HFFc6 (cell line): Measurements from ENCODE around the gene SLC30A9. TPM values are rescaled to one million over a fixed set of nuclear protein-coding genes. Genes with fewer than 3 reads are reported as not detected.

Experiments used
- DNase-seq: peaks from one replicate; pipeline ENCODE4 v3.0.0-alpha.2; 2018
- H3K27ac Mint-ChIP-seq: 2 replicates; pipeline ENCODE4 v1.8.0; 2020; ENCODE audit warnings: mild to moderate bottlenecking, mixed read lengths
- H3K27me3 Mint-ChIP-seq: 2 replicates; pipeline ENCODE4 v1.8.0; 2021; ENCODE audit warnings: mild to moderate bottlenecking, moderate library complexity, mixed read lengths; ENCODE audit not compliant: insufficient read depth
- H3K36me3 Mint-ChIP-seq: 2 replicates; pipeline ENCODE4 v1.8.0; 2021; ENCODE audit warnings: low read depth, mixed read lengths
- H3K4me1 Mint-ChIP-seq: 2 replicates; pipeline ENCODE4 v1.8.0; 2020; ENCODE audit warnings: low read depth, mixed read lengths
- H3K4me3 Mint-ChIP-seq: 2 replicates; pipeline ENCODE4 v1.8.0; 2020; ENCODE audit warnings: mild to moderate bottlenecking, moderate library complexity, mixed read lengths
- H3K9me3 Mint-ChIP-seq: 2 replicates; pipeline ENCODE4 v1.8.0; 2020; ENCODE audit warnings: mild to moderate bottlenecking, mixed read lengths
- CTCF ChIP-seq: fragments of 200-600 bp; sonication (generic); IDR thresholded peaks from 2 replicates; pipeline ENCODE4 v1.5.0; 2021; ENCODE audit warnings: antibody characterized with exemption, mild to moderate bottlenecking
- total RNA-seq, 6 experiments: library from RNA; stranded (reverse); fragmentation: NEBNext Ultra II Directional; extraction: Animal tissue kit (Norgen Biotek cat#: 25700); gene quantifications; 2 replicates in 1 of 6; 3 replicates in 5 of 6; pipeline ENCODE4 v1.2.3, GENCODE V29; 2021

Gene SLC30A9
- total RNA-seq, 6 experiments from 2014 or later = 69.9 to 73.3 (median 70.3) TPM

- Mint-ChIP-seq H3K27ac (no peak overlapping the region), H3K4me3 (no peak overlapping the region), H3K4me1 (peaks cover 17% of the 10 kb centered on the region), H3K36me3 (no peaks in the 10 kb centered on the region), H3K27me3 (no peaks in the 10 kb centered on the region; the same call in 1 of the 2 replicates), H3K9me3 (no peaks in the 10 kb centered on the region)
- no peak for DNase-seq
- no peak for TF ChIP-seq CTCF
Measured at GRCh38 chr4:42104521-42104920, 114.2 kb downstream of the SLC30A9 start.

GRCh38 chr4:42112846-42113245 lies 122.5 kb downstream of the SLC30A9 start:
- Mint-ChIP-seq H3K9me3 (no peaks in the 10 kb centered on the region), H3K27ac (no peak overlapping the region), H3K4me3 (no peak overlapping the region), H3K27me3 (peaks cover 8% of the 10 kb centered on the region), H3K36me3 (no peaks in the 10 kb centered on the region), H3K4me1 (no peaks in the 10 kb centered on the region)
- no peak for DNase-seq
- TF ChIP-seq CTCF = no peak

- Mint-ChIP-seq H3K27me3 (peaks cover 11% of the 10 kb centered on the region), H3K4me3 (no peak overlapping the region), H3K27ac (no peak overlapping the region), H3K36me3 (no peaks in the 10 kb centered on the region; the same call in 1 of the 2 replicates), H3K9me3 (no peaks in the 10 kb centered on the region; the same call in 1 of the 2 replicates), H3K4me1 (peaks cover 4% of the 10 kb centered on the region; the same call in 1 of the 2 replicates)
- no peak for DNase-seq
- no peak for TF ChIP-seq CTCF
Measured at GRCh38 chr4:42119886-42120285, 129.6 kb downstream of the SLC30A9 start.

- no peak for DNase-seq
- no peak overlapping the region for H3K27ac Mint-ChIP-seq
- H3K36me3 Mint-ChIP-seq = no peaks in the 10 kb centered on the region; the same call in 1 of the 2 replicates
- H3K4me1 Mint-ChIP-seq = peaks cover 4% of the 10 kb centered on the region; the same call in 1 of the 2 replicates
- peaks cover 8% of the 10 kb centered on the region for H3K27me3 Mint-ChIP-seq
- no peaks in the 10 kb centered on the region; the same call in 1 of the 2 replicates for H3K9me3 Mint-ChIP-seq
- no peak for TF ChIP-seq CTCF
- no peak overlapping the region for H3K4me3 Mint-ChIP-seq
Measured at GRCh38 chr4:42122237-42122636, 131.9 kb downstream of the SLC30A9 start.

GRCh38 chr4:42123071-42123644 lies 132.8 kb downstream of the SLC30A9 start:
- Mint-ChIP-seq H3K27me3 (peaks cover 8% of the 10 kb centered on the region), H3K36me3 (no peaks in the 10 kb centered on the region; the same call in 1 of the 2 replicates), H3K9me3 (no peaks in the 10 kb centered on the region; the same call in 1 of the 2 replicates), H3K4me1 (peaks cover 4% of the 10 kb centered on the region; the same call in 1 of the 2 replicates), H3K27ac (no peak overlapping the region), H3K4me3 (no peak overlapping the region)
- no peak for DNase-seq
- TF ChIP-seq CTCF = no peak
